H4 (cell line): ENCODE results near the gene TNFRSF6B. TPM values are rescaled to one million over a fixed set of nuclear protein-coding genes. Genes with fewer than 3 reads are reported as not detected.
"Not testable (repeated sequence)": the region's sequence is repeated elsewhere in the genome, so short reads cannot be mapped to it uniquely, and the experiment has no call there.

Source experiments
- DNase-seq: peaks from one replicate; pipeline ENCODE4 v3.0.0-alpha.2; 2015; ENCODE audit warnings: low spot score
- total RNA-seq: library from RNA; depleted of rRNA; stranded (reverse); fragments of >200 nt; shearing (Covaris generic); gene quantifications from 2 replicates; pipeline ENCODE4 v1.2.3, GENCODE V29; 2014

TNFRSF6B gene
- total RNA-seq, 1 experiment from 2014 or later = 0.10 TPM

- no peak for DNase-seq
Measured at GRCh38 chr20:63662813-63663189, 33.7 kb upstream of the TNFRSF6B start.

- no peak for DNase-seq
Measured at GRCh38 chr20:63663332-63664066, 33.0 kb upstream of the TNFRSF6B start.

- DNase-seq = no peak
Measured at GRCh38 chr20:63664143-63664851, 32.2 kb upstream of the TNFRSF6B start.

- no peak for DNase-seq
Measured at GRCh38 chr20:63664861-63665594, 31.4 kb upstream of the TNFRSF6B start.

GRCh38 chr20:63665708-63666107 lies 30.7 kb upstream of the TNFRSF6B start:
- no peak for DNase-seq

- no peak for DNase-seq
Measured at GRCh38 chr20:63667858-63668257, 28.6 kb upstream of the TNFRSF6B start.

GRCh38 chr20:63668351-63668750 lies 28.1 kb upstream of the TNFRSF6B start:
- DNase-seq = no peak

- not testable (repeated sequence) for DNase-seq
Measured at GRCh38 chr20:63671695-63672094, 24.8 kb upstream of the TNFRSF6B start.

GRCh38 chr20:63672666-63673065 lies 23.8 kb upstream of the TNFRSF6B start:
- DNase-seq = no peak

GRCh38 chr20:63673951-63674350 lies 22.5 kb upstream of the TNFRSF6B start:
- no peak for DNase-seq

- DNase-seq = no peak
Measured at GRCh38 chr20:63675681-63676368, 20.6 kb upstream of the TNFRSF6B start.

GRCh38 chr20:63678071-63678470 lies 18.4 kb upstream of the TNFRSF6B start:
- no peak for DNase-seq

GRCh38 chr20:63678667-63679465 lies 17.6 kb upstream of the TNFRSF6B start:
- DNase-seq = no peak

- DNase-seq = no peak
Measured at GRCh38 chr20:63679799-63680305, 16.6 kb upstream of the TNFRSF6B start.

GRCh38 chr20:63680427-63680826 lies 16.0 kb upstream of the TNFRSF6B start:
- DNase-seq = no peak

GRCh38 chr20:63680857-63681608 lies 15.4 kb upstream of the TNFRSF6B start:
- no peak for DNase-seq

GRCh38 chr20:63681609-63682142 lies 14.8 kb upstream of the TNFRSF6B start:
- DNase-seq = no peak

- DNase-seq = peak; percentile 98
Measured at GRCh38 chr20:63682384-63683139, 13.9 kb upstream of the TNFRSF6B start.
